ENCODE results near the gene TRAF1.

GRCh38 chr9:120934281-120934680, 7.7 kb upstream of the TRAF1 start:
- TF ChIP-seq POLR2AphosphoS5 (IDR thresholded peaks at IDR 0.05) (no peak), EP300 (IDR thresholded peaks at IDR 0.05) (no peak)
- TF ChIP-seq, protein P1, sequence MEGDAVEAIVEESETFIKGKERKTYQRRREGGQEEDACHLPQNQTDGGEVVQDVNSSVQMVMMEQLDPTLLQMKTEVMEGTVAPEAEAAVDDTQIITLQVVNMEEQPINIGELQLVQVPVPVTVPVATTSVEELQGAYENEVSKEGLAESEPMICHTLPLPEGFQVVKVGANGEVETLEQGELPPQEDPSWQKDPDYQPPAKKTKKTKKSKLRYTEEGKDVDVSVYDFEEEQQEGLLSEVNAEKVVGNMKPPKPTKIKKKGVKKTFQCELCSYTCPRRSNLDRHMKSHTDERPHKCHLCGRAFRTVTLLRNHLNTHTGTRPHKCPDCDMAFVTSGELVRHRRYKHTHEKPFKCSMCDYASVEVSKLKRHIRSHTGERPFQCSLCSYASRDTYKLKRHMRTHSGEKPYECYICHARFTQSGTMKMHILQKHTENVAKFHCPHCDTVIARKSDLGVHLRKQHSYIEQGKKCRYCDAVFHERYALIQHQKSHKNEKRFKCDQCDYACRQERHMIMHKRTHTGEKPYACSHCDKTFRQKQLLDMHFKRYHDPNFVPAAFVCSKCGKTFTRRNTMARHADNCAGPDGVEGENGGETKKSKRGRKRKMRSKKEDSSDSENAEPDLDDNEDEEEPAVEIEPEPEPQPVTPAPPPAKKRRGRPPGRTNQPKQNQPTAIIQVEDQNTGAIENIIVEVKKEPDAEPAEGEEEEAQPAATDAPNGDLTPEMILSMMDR (IDR thresholded peaks at IDR 0.05) = no peak
